Head of caudate nucleus (tissue), 42 donors: ENCODE results near the gene SPIN1.

Source experiments
- DNase-seq, 42 donors: peaks; one replicate each; pipeline versions ENCODE4 v3.0.0 to v3.0.0-alpha.2; 2020 to 2021; ENCODE audit warnings: mixed read lengths in 7 of 42
- intact Hi-C: fragments of 100-400 bp; cut with DNase I; formaldehyde crosslinking; loops from one replicate; pipeline ENCODE4 v1.15.0; 2022

Gene SPIN1

GRCh38 chr9:88426651-88427050 lies 38.4 kb downstream of the SPIN1 start:
- DNase-seq, result no peak
- intact Hi-C loops, result no loop called here

- DNase-seq, result no peak
- intact Hi-C loops, result loop anchor here (10.0 kb wide), 1 partner anchor 65 kb away; no protein-coding TSS in a partner anchor
Measured at GRCh38 chr9:88429595-88430430, 41.6 kb downstream of the SPIN1 start.

GRCh38 chr9:88433583-88434255 lies 45.5 kb downstream of the SPIN1 start:
- intact Hi-C loops, result loop anchor here (10.0 kb wide), 1 partner anchor 61 kb away; no protein-coding TSS in a partner anchor
- DNase-seq, result no peak

DNA sequence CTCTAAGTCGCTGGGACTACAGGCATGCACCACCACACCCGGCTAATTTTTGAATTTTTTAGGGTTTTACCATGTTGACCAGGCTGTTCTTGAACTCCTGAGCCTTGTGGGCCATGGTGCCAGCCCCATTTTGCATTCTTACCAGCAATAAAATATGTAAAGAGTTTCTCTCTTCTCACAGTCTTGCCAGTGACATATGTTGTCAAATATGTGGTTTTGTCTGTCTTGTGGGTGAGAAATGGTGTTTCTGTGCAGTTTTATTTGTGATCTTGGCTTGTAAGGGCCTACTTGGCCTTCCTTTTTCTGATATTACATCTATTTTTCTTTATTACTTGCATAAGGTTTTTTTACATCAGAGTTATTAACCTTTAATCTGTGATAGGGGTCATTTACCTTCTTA lies 47.1 kb downstream of the SPIN1 start:
- intact Hi-C loops, result loop anchor here (10.0 kb wide), 1 partner anchor 59 kb away; no protein-coding TSS in a partner anchor
- no peak for DNase-seq

- no peak for DNase-seq
- intact Hi-C loops, result loop anchor here (10.0 kb wide), 1 partner anchor 58 kb away; no protein-coding TSS in a partner anchor
Measured at GRCh38 chr9:88436379-88436778, 48.1 kb downstream of the SPIN1 start.

DNA sequence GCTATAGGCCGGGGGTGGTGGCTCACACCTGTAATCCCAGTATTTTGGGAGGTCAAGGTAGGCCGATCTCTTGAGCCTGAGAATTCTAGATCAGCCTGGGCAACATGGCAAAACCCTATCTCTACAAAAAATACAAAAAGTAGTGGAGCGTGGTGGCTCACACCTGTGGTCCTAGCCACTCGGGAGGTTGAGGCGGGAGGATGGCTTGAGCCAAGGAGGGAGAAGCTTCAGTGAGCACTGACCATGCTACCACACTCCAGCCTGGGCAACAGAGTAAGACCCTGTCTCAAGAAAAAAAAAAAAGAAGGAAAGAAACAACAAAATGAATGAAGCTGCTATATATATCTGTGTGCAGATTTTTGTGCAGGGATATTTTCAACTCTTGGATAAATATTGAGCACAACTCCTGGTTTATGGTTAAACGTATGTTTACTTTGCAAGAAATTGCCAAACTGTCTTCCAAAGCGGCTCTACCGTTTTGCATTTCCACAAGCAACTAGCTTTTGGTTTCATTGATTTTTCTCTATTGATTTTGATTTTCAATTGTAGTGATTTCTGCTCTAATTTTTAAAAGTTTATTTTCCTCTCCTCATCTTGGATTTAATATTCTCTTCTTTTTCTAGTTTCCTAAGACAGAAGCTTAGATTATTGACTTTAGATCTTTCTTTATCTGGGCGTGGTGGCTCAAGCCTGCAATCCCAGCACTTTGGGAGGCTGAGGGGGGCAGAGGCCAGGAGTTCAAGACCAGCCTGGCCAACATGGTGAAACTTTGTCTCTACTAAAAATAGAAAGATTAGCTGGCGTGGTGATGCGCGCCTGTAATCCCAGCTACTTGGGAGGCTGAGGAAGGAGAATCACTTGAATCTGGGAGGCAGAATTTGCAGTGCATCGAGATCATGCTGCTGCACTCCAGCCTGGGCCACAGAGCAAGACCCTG lies 49.2 kb downstream of the SPIN1 start:
- DNase-seq, result no peak
- intact Hi-C loops, result loop anchor here (10.0 kb wide), 1 partner anchor 57 kb away; no protein-coding TSS in a partner anchor

- DNase-seq, result no peak
- intact Hi-C loops, result loop anchor here (10.0 kb wide), 1 partner anchor 56 kb away; no protein-coding TSS in a partner anchor
Measured at GRCh38 chr9:88438811-88439210, 50.6 kb downstream of the SPIN1 start.

GRCh38 chr9:88441301-88442007 lies 53.2 kb downstream of the SPIN1 start:
- DNase-seq, result no peak
- intact Hi-C loops, result no loop called here

DNA sequence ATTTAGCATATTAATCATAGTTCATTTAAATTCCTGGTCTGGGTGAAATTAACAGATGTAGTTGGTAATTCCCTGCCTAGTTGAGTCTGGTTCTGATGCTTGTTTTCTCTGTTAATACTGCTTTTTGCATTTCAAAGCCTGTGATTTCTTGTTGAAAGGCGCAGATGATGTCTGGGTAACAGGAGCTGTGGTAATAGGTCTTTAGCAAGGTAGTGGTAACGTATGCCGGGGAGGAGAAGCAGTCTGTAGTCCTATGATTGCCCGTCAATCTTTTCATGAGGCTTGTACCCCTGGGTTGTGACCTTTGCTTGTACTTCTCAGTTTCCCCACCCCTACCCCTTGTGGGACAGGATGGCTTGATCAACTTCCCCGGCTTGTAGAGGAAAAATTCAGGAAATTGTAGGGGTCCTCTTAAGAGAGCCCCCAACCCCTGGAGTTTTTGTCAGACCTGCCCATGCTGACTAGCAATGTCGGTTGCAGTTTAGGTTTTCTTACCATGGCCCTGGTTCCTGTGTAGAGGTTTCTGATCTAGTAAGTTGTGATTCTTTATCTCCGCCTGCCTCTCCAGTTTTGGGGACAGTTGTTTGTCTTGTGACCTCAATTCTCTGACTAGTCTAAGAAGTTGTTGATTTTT lies 55.4 kb downstream of the SPIN1 start:
- intact Hi-C loops, result no loop called here
- DNase-seq, result no peak

GRCh38 chr9:88446728-88447127 lies 58.5 kb downstream of the SPIN1 start:
- intact Hi-C loops, result no loop called here

DNA sequence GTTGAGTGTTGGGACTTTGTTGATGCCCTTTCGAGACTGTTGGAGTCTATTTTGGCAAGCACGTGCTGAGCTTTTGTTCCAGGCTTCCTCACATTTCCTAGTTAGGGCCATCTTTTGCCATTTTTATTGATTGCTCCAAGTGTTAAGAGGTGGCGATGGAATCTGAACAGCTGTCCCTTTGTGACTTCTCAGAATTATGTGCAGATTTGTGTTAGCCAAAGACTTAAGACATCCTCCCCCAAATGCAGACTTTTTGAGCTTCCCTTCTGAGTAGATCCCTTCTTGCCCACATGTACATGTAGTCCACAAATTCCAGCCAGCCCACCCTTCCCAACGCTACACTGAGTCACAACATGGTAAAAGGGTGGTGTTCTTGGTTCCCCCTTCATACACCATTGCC lies 59.2 kb downstream of the SPIN1 start:
- intact Hi-C loops, result no loop called here
- DNase-seq, result no peak

More at GRCh38 chr9:88446728-88447127, 58.5 kb downstream of the SPIN1 start:
- no peak for DNase-seq

GRCh38 chr9:88451160-88451559 lies 62.9 kb downstream of the SPIN1 start:
- intact Hi-C loops, result no loop called here
- DNase-seq, result no peak

DNA sequence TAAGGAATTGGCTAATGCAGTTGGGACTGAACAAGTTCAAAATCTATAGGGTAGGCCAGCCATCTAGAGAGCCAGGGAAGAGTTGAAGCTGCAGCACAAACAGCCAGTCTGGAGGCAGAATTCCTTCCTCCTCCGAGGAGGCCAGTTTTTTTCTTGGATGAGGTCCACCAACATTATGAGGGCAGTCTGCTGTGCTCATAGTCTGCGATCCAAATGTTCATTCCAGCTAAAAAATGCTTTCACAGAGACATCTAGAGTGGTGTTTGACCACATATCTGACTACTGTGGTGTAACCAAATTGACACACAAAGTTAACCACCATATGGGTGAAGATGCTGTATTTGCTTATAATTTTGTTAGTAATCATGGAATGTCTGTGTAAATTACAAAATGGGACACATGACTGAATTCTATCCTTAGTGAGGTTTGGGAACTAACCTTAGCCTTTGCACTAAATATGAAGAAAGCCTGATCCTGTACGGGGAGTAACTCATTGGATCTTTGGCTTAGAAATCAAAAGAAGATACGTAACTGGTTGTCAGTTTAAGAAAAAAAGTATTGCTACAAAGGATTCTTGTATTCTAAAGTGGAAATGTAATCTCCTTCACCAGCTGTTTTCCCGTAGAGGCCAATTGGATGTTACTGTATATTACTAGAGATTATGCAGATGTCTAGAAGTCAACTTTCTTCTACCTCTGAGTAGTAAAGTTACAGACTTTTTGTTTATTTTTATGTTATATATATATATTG lies 70.6 kb downstream of the SPIN1 start:
- intact Hi-C loops, result no loop called here
- DNase-seq, result no peak

- intact Hi-C loops, result no loop called here
- DNase-seq, result peak in 30 of 42 donors; percentile 8 to 83 (median 42)
Measured at GRCh38 chr9:88460587-88461332, 72.5 kb downstream of the SPIN1 start.

- no peak for DNase-seq
- intact Hi-C loops, result no loop called here
Measured at GRCh38 chr9:88462191-88462590, 73.9 kb downstream of the SPIN1 start.

DNA sequence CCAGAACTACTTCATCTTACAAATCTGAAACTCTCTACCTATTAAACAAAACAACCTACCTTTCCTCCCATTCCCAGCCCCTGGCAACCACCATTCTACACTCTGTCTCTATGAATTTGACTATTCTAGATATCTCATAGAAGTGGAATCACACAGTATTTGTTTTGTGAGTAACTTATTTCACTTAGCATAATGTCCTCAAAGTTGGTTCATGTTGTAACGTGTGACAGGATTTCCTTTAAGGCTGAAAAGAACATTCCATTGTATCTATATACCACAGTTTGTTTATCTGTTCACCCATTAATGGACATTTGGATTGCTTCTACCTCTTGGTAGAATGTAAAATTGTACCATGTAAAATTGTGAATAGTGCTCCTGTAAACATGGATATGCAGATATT lies 76.6 kb downstream of the SPIN1 start:
- intact Hi-C loops, result no loop called here
- no peak for DNase-seq

DNA sequence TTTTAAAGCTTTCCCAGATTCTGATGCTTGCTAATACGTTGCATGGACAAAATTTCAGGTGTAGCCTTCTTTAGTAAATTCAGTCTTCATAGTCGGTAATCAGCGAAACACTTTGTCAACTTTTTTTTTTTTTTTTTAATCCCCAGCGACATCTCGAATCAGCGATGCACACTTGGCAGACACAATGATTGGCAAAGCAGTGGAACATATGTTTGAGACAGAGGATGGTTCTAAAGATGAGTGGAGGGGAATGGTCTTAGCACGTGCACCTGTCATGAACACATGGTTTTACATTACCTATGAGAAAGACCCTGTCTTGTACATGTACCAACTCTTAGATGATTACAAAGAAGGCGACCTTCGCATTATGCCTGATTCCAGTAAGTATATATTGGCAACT lies 80.0 kb downstream of the SPIN1 start:
- no peak for DNase-seq
- intact Hi-C loops, result no loop called here
